ENCODE measurements around the gene ZAR1L. TPM values are rescaled to one million over a fixed set of nuclear protein-coding genes. Genes with fewer than 3 reads are reported as not detected.
A peak's percentile ranks its signal among the peaks of the same experiment; 100 is the strongest.

ZAR1L gene
- total RNA-seq, 4 donors from 2014 or later = not detected

GRCh38 chr13:32264407-32264806, 50.8 kb downstream of the ZAR1L start:
- no peak for TF ChIP-seq POLR2AphosphoS5 (IDR thresholded peaks at IDR 0.05)
- TF ChIP-seq POLR2A (IDR thresholded peaks at IDR 0.05) = no peak
- TF ChIP-seq, protein P1, sequence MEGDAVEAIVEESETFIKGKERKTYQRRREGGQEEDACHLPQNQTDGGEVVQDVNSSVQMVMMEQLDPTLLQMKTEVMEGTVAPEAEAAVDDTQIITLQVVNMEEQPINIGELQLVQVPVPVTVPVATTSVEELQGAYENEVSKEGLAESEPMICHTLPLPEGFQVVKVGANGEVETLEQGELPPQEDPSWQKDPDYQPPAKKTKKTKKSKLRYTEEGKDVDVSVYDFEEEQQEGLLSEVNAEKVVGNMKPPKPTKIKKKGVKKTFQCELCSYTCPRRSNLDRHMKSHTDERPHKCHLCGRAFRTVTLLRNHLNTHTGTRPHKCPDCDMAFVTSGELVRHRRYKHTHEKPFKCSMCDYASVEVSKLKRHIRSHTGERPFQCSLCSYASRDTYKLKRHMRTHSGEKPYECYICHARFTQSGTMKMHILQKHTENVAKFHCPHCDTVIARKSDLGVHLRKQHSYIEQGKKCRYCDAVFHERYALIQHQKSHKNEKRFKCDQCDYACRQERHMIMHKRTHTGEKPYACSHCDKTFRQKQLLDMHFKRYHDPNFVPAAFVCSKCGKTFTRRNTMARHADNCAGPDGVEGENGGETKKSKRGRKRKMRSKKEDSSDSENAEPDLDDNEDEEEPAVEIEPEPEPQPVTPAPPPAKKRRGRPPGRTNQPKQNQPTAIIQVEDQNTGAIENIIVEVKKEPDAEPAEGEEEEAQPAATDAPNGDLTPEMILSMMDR (IDR thresholded peaks at IDR 0.05) = no peak
- TF ChIP-seq EP300 (IDR thresholded peaks at IDR 0.05) = no peak
- Histone ChIP-seq H3K4me3 (no peak overlapping the region), H3K36me3 (peaks cover 28% of the 10 kb centered on the region), H3K9me3 (no peaks in the 10 kb centered on the region), H3K27ac (no peak overlapping the region), H3K4me1 (peaks cover 8% of the 10 kb centered on the region), H3K27me3 (no peaks in the 10 kb centered on the region)
- peak in 1 of 2 donors; percentile 75 for DNase-seq (ENCODE audit: low spot score in 2 of 2)

GRCh38 chr13:32262619-32263018, 52.5 kb downstream of the ZAR1L start:
- no peaks in the 10 kb centered on the region for H3K27me3 ChIP-seq

GRCh38 chr13:32262165-32262564, 53.0 kb downstream of the ZAR1L start:
- DNase-seq (ENCODE audit: low spot score in 2 of 2) = no peak
- TF ChIP-seq POLR2AphosphoS5 (IDR thresholded peaks at IDR 0.05) = no peak
- TF ChIP-seq, protein P1 (IDR thresholded peaks at IDR 0.05) = no peak
- WGBS = 63% methylated on average over 3 of the region's 3 CpGs
- Histone ChIP-seq H3K27ac (no peak overlapping the region), H3K4me1 (peaks cover 8% of the 10 kb centered on the region), H3K27me3 (no peaks in the 10 kb centered on the region), H3K4me3 (no peak overlapping the region), H3K9me3 (no peaks in the 10 kb centered on the region), H3K36me3 (peaks cover 17% of the 10 kb centered on the region)

More at GRCh38 chr13:32262619-32263018, 52.5 kb downstream of the ZAR1L start:
- TF ChIP-seq EP300 (IDR thresholded peaks at IDR 0.05) (no peak), POLR2AphosphoS5 (IDR thresholded peaks at IDR 0.05) (no peak), POLR2A (IDR thresholded peaks at IDR 0.05) (no peak)
- TF ChIP-seq, protein P1 (IDR thresholded peaks at IDR 0.05) = no peak
- DNase-seq (ENCODE audit: low spot score in 2 of 2) = no peak
- Histone ChIP-seq H3K27ac (no peak overlapping the region), H3K9me3 (no peaks in the 10 kb centered on the region), H3K36me3 (peaks cover 21% of the 10 kb centered on the region), H3K4me1 (peaks cover 8% of the 10 kb centered on the region), H3K4me3 (no peak overlapping the region)
- 74% methylated on average over 1 of the region's 1 CpG for WGBS

DNA sequence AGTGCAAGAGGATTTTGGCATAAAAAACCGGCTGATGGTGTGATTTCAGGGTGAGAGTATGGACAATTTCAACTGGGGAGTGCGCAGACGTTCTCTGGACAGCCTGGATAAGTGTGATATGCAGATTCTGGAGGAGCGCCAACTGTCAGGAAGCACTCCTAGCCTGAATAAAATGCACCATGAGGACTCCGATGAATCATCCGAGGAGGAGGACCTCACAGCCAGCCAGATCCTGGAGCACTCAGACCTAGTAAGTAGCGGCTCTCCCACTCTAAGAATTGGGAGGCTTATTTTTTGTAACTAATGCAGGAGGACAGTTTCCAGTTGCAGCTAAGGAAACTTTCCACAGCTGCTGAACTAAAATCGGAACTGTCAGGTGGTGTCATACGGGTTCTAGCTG, 53.6 kb downstream of the ZAR1L start:
- H3K4me1 ChIP-seq = peaks cover 8% of the 10 kb centered on the region
- no peak overlapping the region for H3K27ac ChIP-seq
- H3K36me3 ChIP-seq = peaks cover 11% of the 10 kb centered on the region
- DNase-seq (ENCODE audit: low spot score in 2 of 2) = no peak
- no peak overlapping the region for H3K4me3 ChIP-seq
- TF ChIP-seq EP300 (IDR thresholded peaks at IDR 0.05) (no peak), POLR2AphosphoS5 (IDR thresholded peaks at IDR 0.05) (no peak), POLR2A (IDR thresholded peaks at IDR 0.05) (no peak)
- TF ChIP-seq, protein P1 (IDR thresholded peaks at IDR 0.05) = no peak
- H3K9me3 ChIP-seq = no peaks in the 10 kb centered on the region
- no peaks in the 10 kb centered on the region for H3K27me3 ChIP-seq
- WGBS = 34% methylated on average over 9 of the region's 9 CpGs

- no peak overlapping the region for H3K4me3 ChIP-seq
- no peak for TF ChIP-seq EP300 (IDR thresholded peaks at IDR 0.05)
- TF ChIP-seq POLR2AphosphoS5 (IDR thresholded peaks at IDR 0.05) = no peak
- TF ChIP-seq, protein P1 (IDR thresholded peaks at IDR 0.05) = no peak
- TF ChIP-seq POLR2A (IDR thresholded peaks at IDR 0.05) = no peak
- no peaks in the 10 kb centered on the region for H3K9me3 ChIP-seq
- peaks cover 16% of the 10 kb centered on the region for H3K4me1 ChIP-seq
- WGBS = 100% methylated on average over 1 of the region's 1 CpG
- no peak for DNase-seq (ENCODE audit: low spot score in 2 of 2)
- peaks cover 3% of the 10 kb centered on the region for H3K36me3 ChIP-seq
- no peaks in the 10 kb centered on the region for H3K27me3 ChIP-seq
- H3K27ac ChIP-seq = no peak overlapping the region
These were observed 56.0 kb downstream of the ZAR1L start for GRCh38 chr13:32259116-32259515.
